GM23248 (cell line): ENCODE measurements around the gene ACSF2. TPM values are rescaled to one million over a fixed set of nuclear protein-coding genes. Genes with fewer than 3 reads are reported as not detected.

ENCODE experiments used
- DNase-seq: peaks from one replicate; pipeline ENCODE4 v3.0.0-alpha.2; 2015
- H2AFZ ChIP-seq: fragments of 200-600 bp; sonication (generic); 2 replicates; pipeline ENCODE4 v1.6.1; 2016; ENCODE audit warnings: antibody characterized with exemption
- H3F3A ChIP-seq: fragments of 200-600 bp; sonication (generic); 2 replicates; pipeline ENCODE4 v1.6.1; 2016; ENCODE audit warnings: mild to moderate bottlenecking, antibody characterized with exemption, mixed run types; ENCODE audit not compliant: insufficient read depth
- H3K27ac ChIP-seq: fragments of 200-600 bp; sonication (generic); 2 replicates; pipeline ENCODE4 v1.5.1; 2016; ENCODE audit warnings: mild to moderate bottlenecking
- H3K27me3 ChIP-seq: fragments of 200-600 bp; sonication (generic); replicated peaks from 2 replicates; pipeline ENCODE4 v1.6.1; 2016; ENCODE audit warnings: mild to moderate bottlenecking; ENCODE audit not compliant: insufficient read depth
- H3K36me3 ChIP-seq: fragments of 200-600 bp; sonication (generic); 2 replicates; pipeline ENCODE4 v1.6.1; 2016; ENCODE audit warnings: low read depth, mild to moderate bottlenecking
- H3K4me1 ChIP-seq: fragments of 200-600 bp; sonication (generic); 2 replicates; pipeline ENCODE4 v1.6.1; 2016; ENCODE audit warnings: mild to moderate bottlenecking; ENCODE audit not compliant: insufficient read depth
- H3K4me2 ChIP-seq: fragments of 200-600 bp; sonication (generic); one replicate; pipeline ENCODE4 v1.6.1; 2016; ENCODE audit warnings: mild to moderate bottlenecking; ENCODE audit not compliant: unreplicated experiment
- H3K4me3 ChIP-seq: fragments of 200-600 bp; sonication (generic); 2 replicates; pipeline ENCODE4 v1.5.1; 2016; ENCODE audit warnings: mild to moderate bottlenecking
- H3K79me2 ChIP-seq: fragments of 200-600 bp; sonication (generic); 2 replicates; pipeline ENCODE4 v1.6.1; 2016; ENCODE audit warnings: mild to moderate bottlenecking; ENCODE audit not compliant: insufficient read depth
- H3K9ac ChIP-seq: fragments of 200-600 bp; sonication (generic); 2 replicates; pipeline ENCODE4 v1.6.1; 2016; ENCODE audit warnings: mild to moderate bottlenecking
- H3K9me2 ChIP-seq: fragments of 200-600 bp; sonication (generic); 2 replicates; pipeline ENCODE4 v1.6.1; 2016; ENCODE audit warnings: mixed run types, mild to moderate bottlenecking, moderate library complexity; ENCODE audit not compliant: insufficient read depth
- H3K9me3 ChIP-seq: fragments of 200-600 bp; sonication (generic); one replicate; pipeline ENCODE4 v1.6.1; 2017; ENCODE audit warnings: low read depth
- H4K20me1 ChIP-seq: fragments of 200-600 bp; sonication (generic); 2 replicates; pipeline ENCODE4 v1.6.0; 2016; ENCODE audit not compliant: insufficient read depth
- EZH2 ChIP-seq: fragments of 200-600 bp; sonication (generic); IDR thresholded peaks from 2 replicates; pipeline ENCODE4 v1.6.1; 2018; ENCODE audit warnings: antibody characterized with exemption, mild to moderate bottlenecking; ENCODE audit not compliant: insufficient read depth, poor library complexity, severe bottlenecking
- EZH2phosphoT487 ChIP-seq: fragments of 200-600 bp; sonication (generic); IDR thresholded peaks from 2 replicates; pipeline ENCODE4 v1.6.1; 2018; ENCODE audit warnings: antibody characterized with exemption, moderate library complexity, mild to moderate bottlenecking, low read depth; ENCODE audit not compliant: insufficient read depth
- WGBS, 2 experiments: methylation state at CpG; one replicate each; pipeline ENCODE4 v1.1.6; 2015 to 2017; ENCODE audit warnings: low lambda C conversion rate in 2 of 2, low coverage in 1 of 2; ENCODE audit errors: missing lambda C conversion rate in 2 of 2; 5-methylcytosine and 5-hydroxymethylcytosine counted together
- in situ Hi-C: fragments of 300-500 bp; cut with MboI; formaldehyde crosslinking; loops from 2 replicates; pipeline ENCODE4 v1.15.0; 2020
- polyA plus RNA-seq: library from polyadenylated mRNA; unstranded; fragments of >200 nt; fragmentation: Nextera tagmentation; extraction: Ambion mirVana; gene quantifications from 2 replicates; pipeline ENCODE4 v1.2.1, GENCODE V29; 2016
- total RNA-seq: library from RNA; depleted of rRNA; stranded (reverse); fragments of >200 nt; shearing (Covaris generic); gene quantifications from 2 replicates; pipeline ENCODE4 v1.2.3, GENCODE V29; 2014

ACSF2 gene
- total and polyA plus RNA-seq, 2 experiments from 2014 or later: 3.7 to 8.6 TPM

GRCh38 chr17:50457621-50458020 lies 31.6 kb downstream of the ACSF2 start:
- Histone ChIP-seq H3K4me3 (no peak overlapping the region), H3F3A (no peaks in the 10 kb centered on the region), H3K79me2 (no peaks in the 10 kb centered on the region), H2AFZ (no peak overlapping the region), H4K20me1 (no peaks in the 10 kb centered on the region), H3K4me2 (no peak overlapping the region), H3K9me3 (no peaks in the 10 kb centered on the region), H3K27ac (no peak overlapping the region), H3K4me1 (no peaks in the 10 kb centered on the region), H3K36me3 (no peaks in the 10 kb centered on the region), H3K27me3 (no peaks in the 10 kb centered on the region), H3K9ac (no peak overlapping the region), H3K9me2 (no peaks in the 10 kb centered on the region)
- in situ Hi-C loops: no loop called here
- no peak for DNase-seq
- TF ChIP-seq EZH2phosphoT487: no peak
- no peak for TF ChIP-seq EZH2
- WGBS, 2 experiments: 97 to 99% methylated on average over 4 of the region's 4 CpGs

- 77 to 86% methylated on average over 3 of the region's 3 CpGs for WGBS, 2 experiments
- H3K4me1 ChIP-seq: no peaks in the 10 kb centered on the region
- no peaks in the 10 kb centered on the region for H3K79me2 ChIP-seq
- no peak for DNase-seq
- in situ Hi-C loops: no loop called here
- H3K9me3 ChIP-seq: no peaks in the 10 kb centered on the region
- no peak overlapping the region for H3K4me2 ChIP-seq
- TF ChIP-seq EZH2: no peak
- TF ChIP-seq EZH2phosphoT487: no peak
- no peak overlapping the region for H2AFZ ChIP-seq
- H3K4me3 ChIP-seq: no peak overlapping the region
- no peak overlapping the region for H3K9ac ChIP-seq
- H3K36me3 ChIP-seq: no peaks in the 10 kb centered on the region
- H3K9me2 ChIP-seq: no peaks in the 10 kb centered on the region
- no peaks in the 10 kb centered on the region for H4K20me1 ChIP-seq
- no peak overlapping the region for H3K27ac ChIP-seq
- no peaks in the 10 kb centered on the region for H3K27me3 ChIP-seq
- H3F3A ChIP-seq: no peaks in the 10 kb centered on the region
Measured at GRCh38 chr17:50458270-50458669, 32.3 kb downstream of the ACSF2 start.

- peak; percentile 39 for DNase-seq
- TF ChIP-seq EZH2 (no peak), EZH2phosphoT487 (no peak)
Measured at GRCh38 chr17:50458701-50459676, 33.0 kb downstream of the ACSF2 start.

GRCh38 chr17:50459756-50460155 lies 33.7 kb downstream of the ACSF2 start:
- Histone ChIP-seq H3K4me3 (no peak overlapping the region), H3K27ac (no peak overlapping the region), H3K4me2 (no peak overlapping the region), H3K79me2 (no peaks in the 10 kb centered on the region), H3K27me3 (no peaks in the 10 kb centered on the region), H4K20me1 (no peaks in the 10 kb centered on the region), H3K9me2 (no peaks in the 10 kb centered on the region), H3K36me3 (no peaks in the 10 kb centered on the region), H3K9ac (no peak overlapping the region), H2AFZ (no peak overlapping the region), H3K9me3 (no peaks in the 10 kb centered on the region), H3K4me1 (no peaks in the 10 kb centered on the region), H3F3A (no peaks in the 10 kb centered on the region)
- TF ChIP-seq EZH2 (no peak), EZH2phosphoT487 (no peak)
- peak; percentile 15 for DNase-seq
- in situ Hi-C loops: no loop called here
- 89 to 96% methylated on average over 4 of the region's 4 CpGs for WGBS, 2 experiments

More at GRCh38 chr17:50458701-50459676, 33.0 kb downstream of the ACSF2 start:
- Histone ChIP-seq H3K9ac (no peak overlapping the region), H2AFZ (no peak overlapping the region), H3K36me3 (no peaks in the 10 kb centered on the region), H3F3A (no peaks in the 10 kb centered on the region), H3K27ac (no peak overlapping the region), H3K9me2 (no peaks in the 10 kb centered on the region), H3K27me3 (no peaks in the 10 kb centered on the region), H3K4me3 (no peak overlapping the region), H3K9me3 (no peaks in the 10 kb centered on the region), H3K79me2 (no peaks in the 10 kb centered on the region), H4K20me1 (no peaks in the 10 kb centered on the region), H3K4me1 (no peaks in the 10 kb centered on the region), H3K4me2 (no peak overlapping the region)
- 81% methylated on average over 16 of the region's 16 CpGs for WGBS, 2 experiments
- in situ Hi-C loops: no loop called here
